A673 (cell line): ENCODE results near the gene OR1G1. TPM values are rescaled to one million over a fixed set of nuclear protein-coding genes. Genes with fewer than 3 reads are reported as not detected.
"Not testable (repeated sequence)": the region's sequence is repeated elsewhere in the genome, so short reads cannot be mapped to it uniquely, and the experiment has no call there.

ENCODE experiments used
- Bru-seq: library from RNA; stranded (reverse); fragments of 400-500 nt; gene quantifications from one replicate; lab custom pipeline; 2021; lab: Mats Ljungman, UMichigan
- BruChase-seq, 2 experiments: library from RNA; stranded (reverse); fragments of 400-500 nt; gene quantifications; one replicate each; lab custom pipeline; 2021; lab: Mats Ljungman, UMichigan
- BruUV-seq: library from RNA; stranded (reverse); fragments of 400-500 nt; replicated peaks from 2 replicates; lab custom pipeline; 2021; lab: Mats Ljungman, UMichigan
- CTCF ChIA-PET: fragments of 300-600 bp; sonication (Branson Sonifier 250); formaldehyde crosslinking; loops from one replicate; lab custom pipeline; 2022; ENCODE audit warnings: antibody characterized with exemption; lab: Charles Lee
- POLR2A ChIA-PET: fragments of 300-600 bp; sonication (Branson Sonifier 250); formaldehyde crosslinking; loops from one replicate; lab custom pipeline; 2022; ENCODE audit warnings: antibody characterized with exemption; ENCODE audit not compliant: low non-redundant PET; lab: Charles Lee
- DNase-seq: peaks from one replicate; pipeline ENCODE4 v3.0.0-alpha.2; 2015; ENCODE audit warnings: low spot score
- H3K27ac ChIP-seq: fragments of 200-600 bp; sonication (generic); 2 replicates; pipeline ENCODE4 v1.5.1; 2016; ENCODE audit warnings: mixed run types, low read depth, mild to moderate bottlenecking, mixed read lengths, antibody characterized with exemption, low read length; ENCODE audit not compliant: poor library complexity, severe bottlenecking
- H3K27me3 ChIP-seq: fragments of 200-600 bp; sonication (generic); replicated peaks from 2 replicates; pipeline ENCODE4 v1.6.1; 2017; ENCODE audit warnings: mixed run types, low read depth, mild to moderate bottlenecking, mixed read lengths, antibody characterized with exemption, low read length; ENCODE audit not compliant: insufficient read depth, poor library complexity
- H3K36me3 ChIP-seq: fragments of 200-600 bp; sonication (generic); 2 replicates; pipeline ENCODE4 v1.6.1; 2016; ENCODE audit warnings: mixed run types, mild to moderate bottlenecking, mixed read lengths, antibody characterized with exemption, low read length; ENCODE audit not compliant: insufficient read depth, poor library complexity, severe bottlenecking
- H3K4me1 ChIP-seq: fragments of 200-600 bp; sonication (generic); 2 replicates; pipeline ENCODE4 v1.6.1; 2017; ENCODE audit warnings: mixed run types, mild to moderate bottlenecking, mixed read lengths, antibody characterized with exemption, low read length; ENCODE audit not compliant: insufficient read depth, poor library complexity, severe bottlenecking
- H3K4me3 ChIP-seq: fragments of 200-600 bp; sonication (generic); 2 replicates; pipeline ENCODE4 v1.5.1; 2016; ENCODE audit warnings: low read depth, mixed run types, mild to moderate bottlenecking, mixed read lengths, low read length; ENCODE audit not compliant: poor library complexity, severe bottlenecking
- H3K9me3 ChIP-seq: fragments of 200-600 bp; sonication (generic); 2 replicates; pipeline ENCODE4 v1.6.1; 2016; ENCODE audit warnings: mixed run types, low read depth, mild to moderate bottlenecking, mixed read lengths, antibody characterized with exemption, low read length; ENCODE audit not compliant: poor library complexity, severe bottlenecking
- EZH2 ChIP-seq: fragments of 200-600 bp; sonication (generic); IDR thresholded peaks from 2 replicates; pipeline ENCODE4 v1.6.1; 2017; ENCODE audit warnings: borderline replicate concordance, low read depth, mild to moderate bottlenecking, mixed read lengths, antibody characterized with exemption, low read length; ENCODE audit not compliant: poor library complexity, severe bottlenecking
- intact Hi-C: fragments of 100-400 bp; cut with micrococcal nuclease; formaldehyde crosslinking; loops from one replicate; pipeline ENCODE4 v1.10.0; 2022; ENCODE audit not compliant: unreplicated experiment
- long read RNA-seq: library from polyadenylated mRNA; stranded (forward); transcript quantifications from one replicate; pipeline ENCODE4 v2.0.0, GENCODE V29; 2022
- total RNA-seq: library from RNA; stranded (reverse); gene quantifications from 2 replicates; pipeline ENCODE4 v1.2.3, GENCODE V29; 2021
- TF ChIP-seq, protein P1 (sequence below): fragments of 300-800, 200-600 bp; sonication (generic); conservative IDR thresholded peaks from 2 replicates; pipeline ENCODE4 v1.5.1; 2017; ENCODE audit warnings: low read depth, mild to moderate bottlenecking, antibody characterized with exemption, low read length, moderate library complexity, mixed read lengths

OR1G1 gene
- total RNA-seq (not detected in 2 replicates), Bru-seq, nascent RNA (not detected), BruChase-seq, experiment 1, labeled RNA remaining after a 2-hour chase (not detected), BruChase-seq, experiment 2, labeled RNA remaining after a 6-hour chase (not detected)
- long read RNA-seq = 0 reads

DNA sequence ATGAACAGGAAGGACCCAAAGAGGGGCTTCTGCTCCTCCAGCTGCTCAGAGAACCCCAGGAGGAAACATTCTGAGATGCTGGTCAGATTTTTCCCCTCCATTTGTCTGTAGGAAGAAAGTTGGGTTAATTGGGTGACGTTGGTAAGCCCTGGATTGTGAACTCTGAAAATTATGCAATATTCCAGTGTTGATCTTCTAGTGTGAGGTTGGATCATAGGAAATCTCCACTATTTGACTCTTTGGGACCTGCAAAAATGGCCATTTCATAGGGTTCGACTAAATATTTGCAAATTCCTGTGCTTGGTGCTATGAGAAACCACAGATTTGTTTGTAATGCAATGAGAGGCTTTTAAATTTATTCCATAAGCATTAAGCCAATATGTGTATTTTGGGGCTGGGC lies at the start of gene OR1G1:
TSS of gene OR1G1 (minus strand) at position 101 of the 400 bp plus-strand sequence. CDS start at position 101, 0 bp downstream.
- CTCF ChIA-PET = no interaction called here
- H3K4me1 ChIP-seq = no peaks in the 10 kb centered on the region
- no peaks in the 10 kb centered on the region for H3K36me3 ChIP-seq
- POLR2A ChIA-PET = no interaction called here
- no peaks in the 10 kb centered on the region for H3K9me3 ChIP-seq
- H3K27ac ChIP-seq = no peak within 1 kb of the TSS
- TF ChIP-seq, protein P1, sequence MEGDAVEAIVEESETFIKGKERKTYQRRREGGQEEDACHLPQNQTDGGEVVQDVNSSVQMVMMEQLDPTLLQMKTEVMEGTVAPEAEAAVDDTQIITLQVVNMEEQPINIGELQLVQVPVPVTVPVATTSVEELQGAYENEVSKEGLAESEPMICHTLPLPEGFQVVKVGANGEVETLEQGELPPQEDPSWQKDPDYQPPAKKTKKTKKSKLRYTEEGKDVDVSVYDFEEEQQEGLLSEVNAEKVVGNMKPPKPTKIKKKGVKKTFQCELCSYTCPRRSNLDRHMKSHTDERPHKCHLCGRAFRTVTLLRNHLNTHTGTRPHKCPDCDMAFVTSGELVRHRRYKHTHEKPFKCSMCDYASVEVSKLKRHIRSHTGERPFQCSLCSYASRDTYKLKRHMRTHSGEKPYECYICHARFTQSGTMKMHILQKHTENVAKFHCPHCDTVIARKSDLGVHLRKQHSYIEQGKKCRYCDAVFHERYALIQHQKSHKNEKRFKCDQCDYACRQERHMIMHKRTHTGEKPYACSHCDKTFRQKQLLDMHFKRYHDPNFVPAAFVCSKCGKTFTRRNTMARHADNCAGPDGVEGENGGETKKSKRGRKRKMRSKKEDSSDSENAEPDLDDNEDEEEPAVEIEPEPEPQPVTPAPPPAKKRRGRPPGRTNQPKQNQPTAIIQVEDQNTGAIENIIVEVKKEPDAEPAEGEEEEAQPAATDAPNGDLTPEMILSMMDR = no peak
- TF ChIP-seq EZH2 = no peak
- intact Hi-C loops = no loop called here
- BruUV-seq = no TSS peak
- no peak within 1 kb of the TSS for H3K4me3 ChIP-seq
- DNase-seq = no peak
- H3K27me3 ChIP-seq = peaks cover 49% of the 10 kb centered on the region

DNA sequence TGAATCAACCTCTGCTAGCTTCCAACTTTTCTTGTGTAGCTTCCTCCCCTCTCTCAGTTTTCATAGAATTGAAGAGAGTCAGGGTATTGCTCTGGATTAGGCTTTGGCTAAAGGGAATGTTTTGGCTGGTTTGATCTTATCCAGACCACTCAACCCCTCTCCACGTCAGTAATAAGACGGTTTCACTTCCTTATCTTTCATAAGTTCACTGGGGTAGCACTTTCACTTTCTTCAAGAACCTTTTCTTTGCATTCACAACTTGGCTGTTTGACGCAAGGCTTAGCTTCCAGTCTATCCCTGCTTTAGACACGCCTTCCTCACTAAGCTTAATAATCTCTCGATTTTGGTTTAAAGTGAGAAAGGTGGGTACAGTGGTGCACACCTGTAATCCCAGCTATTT lies 40.2 kb upstream of the OR1G1 start:
- Histone ChIP-seq H3K9me3 (no peaks in the 10 kb centered on the region), H3K4me3 (no peak overlapping the region), H3K4me1 (no peaks in the 10 kb centered on the region), H3K36me3 (no peaks in the 10 kb centered on the region), H3K27ac (no peak overlapping the region), H3K27me3 (peaks cover 6% of the 10 kb centered on the region)
- no peak for TF ChIP-seq EZH2
- TF ChIP-seq, protein P1 = no peak
- POLR2A ChIA-PET = no interaction called here
- CTCF ChIA-PET = no interaction called here
- BruUV-seq = no TSS peak
- no peak for DNase-seq
- intact Hi-C loops = no loop called here

DNA sequence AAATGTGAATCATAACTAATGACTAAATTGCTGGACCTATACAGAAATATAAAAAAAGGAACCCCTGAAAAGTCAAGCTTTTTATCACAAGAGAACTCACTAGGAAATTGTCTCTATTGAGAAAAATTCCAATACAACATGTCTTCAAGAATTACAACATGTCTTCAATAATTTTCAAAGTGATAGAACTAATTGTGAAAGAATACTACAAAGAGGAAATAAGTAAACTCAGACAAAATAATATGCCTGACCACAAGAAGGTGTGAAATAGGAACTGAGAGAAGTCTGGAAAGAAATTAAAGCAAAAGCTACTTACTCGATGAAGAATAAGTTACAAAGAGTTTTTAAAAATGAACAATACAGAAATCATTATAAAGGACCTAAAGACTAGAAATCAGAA lies 29.9 kb upstream of the OR1G1 start:
- DNase-seq = no peak
- CTCF ChIA-PET = no interaction called here
- POLR2A ChIA-PET = no interaction called here

DNA sequence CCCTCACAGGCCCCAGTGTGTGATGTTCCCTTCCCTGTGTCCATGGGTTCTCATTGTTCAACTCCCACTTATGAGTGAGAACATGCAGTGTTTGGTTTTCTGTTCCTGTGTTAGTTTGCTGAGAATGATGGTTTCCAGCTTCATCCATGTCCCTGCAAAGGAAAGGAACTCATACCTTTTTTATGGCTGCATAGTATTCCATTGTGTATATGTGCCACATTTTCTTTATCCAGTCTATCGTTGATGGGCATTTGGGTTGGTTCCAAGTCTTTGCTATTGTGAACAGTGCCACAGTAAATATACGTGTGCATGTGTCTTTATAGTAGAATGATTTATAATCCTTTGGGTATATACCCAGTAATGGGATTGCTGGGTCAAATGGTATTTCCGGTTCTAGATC lies 10.1 kb upstream of the OR1G1 start:
- H3K4me3 ChIP-seq, H3K36me3 ChIP-seq, POLR2A ChIA-PET, DNase-seq, H3K27ac ChIP-seq, BruUV-seq, intact Hi-C loops, H3K9me3 ChIP-seq, H3K4me1 ChIP-seq, H3K27me3 ChIP-seq, CTCF ChIA-PET: not testable (repeated sequence)

More for the DNA sequence above, 29.9 kb upstream of the OR1G1 start:
- no peaks in the 10 kb centered on the region for H3K9me3 ChIP-seq
- no peak overlapping the region for H3K27ac ChIP-seq
- intact Hi-C loops = no loop called here
- peaks cover 27% of the 10 kb centered on the region for H3K27me3 ChIP-seq
- no peaks in the 10 kb centered on the region for H3K4me1 ChIP-seq
- no peak overlapping the region for H3K4me3 ChIP-seq
- no peak for TF ChIP-seq EZH2
- TF ChIP-seq, protein P1 = no peak
- no TSS peak for BruUV-seq
- no peaks in the 10 kb centered on the region for H3K36me3 ChIP-seq
